ENCODE data around the gene AJAP1.

DNA sequence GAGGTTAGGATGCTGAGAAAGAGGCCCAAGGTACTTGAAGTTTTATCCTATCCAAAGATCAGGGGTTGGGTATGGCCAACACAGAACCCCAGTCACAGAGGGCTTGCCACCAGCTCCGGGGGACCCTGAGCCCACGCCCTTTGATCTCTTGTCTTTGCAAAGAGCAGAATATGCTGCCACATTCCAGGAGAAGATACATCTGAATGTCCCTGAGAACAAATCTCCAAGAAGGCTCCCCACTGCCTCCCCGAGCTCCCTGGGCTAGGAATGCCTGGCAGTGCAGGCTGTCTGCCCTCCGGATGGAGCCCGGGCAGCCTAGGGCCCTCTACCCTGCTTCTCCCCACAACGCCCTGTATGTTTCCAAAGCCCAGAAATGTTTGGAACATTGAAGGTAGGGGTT lies 49.2 kb downstream of the AJAP1 start:
- no peak for TF ChIP-seq CTCF (conservative IDR thresholded peaks at IDR 0.05 in 1 of 2, IDR thresholded peaks at IDR 0.05 in 1 of 2; ENCODE audit: low read depth in 1 of 2, low read length in 2 of 2)
- TF ChIP-seq EZH2 (IDR thresholded peaks at IDR 0.05; ENCODE audit: low read length, missing control alignments), result no peak

Measured in fibroblast of lung (primary cell).